HG03558 (cell line): ENCODE measurements around the gene GPR137B.

Experiments used
- ATAC-seq: cut with Tn5 transposase; IDR thresholded peaks from one replicate; pipeline ENCODE4 v1.9.1; 2021; ENCODE audit warnings: moderate number of reproducible peaks; ENCODE audit not compliant: unreplicated experiment; ENCODE audit errors: extremely low read depth

The GPR137B gene

GRCh38 chr1:236113324-236114032, 28.9 kb upstream of the GPR137B start:
- no peak for ATAC-seq

- no peak for ATAC-seq
Observed at GRCh38 chr1:236114076-236114747, 28.1 kb upstream of the GPR137B start.

- ATAC-seq: no peak
Observed at GRCh38 chr1:236117710-236118109, 24.6 kb upstream of the GPR137B start.

GRCh38 chr1:236119943-236120484, 22.3 kb upstream of the GPR137B start:
- no peak for ATAC-seq

GRCh38 chr1:236120721-236121153, 21.6 kb upstream of the GPR137B start:
- ATAC-seq: no peak

GRCh38 chr1:236122176-236122575, 20.2 kb upstream of the GPR137B start:
- peak; percentile 57 for ATAC-seq

GRCh38 chr1:236123563-236123962, 18.8 kb upstream of the GPR137B start:
- ATAC-seq: no peak

- ATAC-seq: no peak
Observed at GRCh38 chr1:236124965-236125364, 17.4 kb upstream of the GPR137B start.

GRCh38 chr1:236127045-236127444, 15.3 kb upstream of the GPR137B start:
- no peak for ATAC-seq

GRCh38 chr1:236128646-236129178, 13.6 kb upstream of the GPR137B start:
- no peak for ATAC-seq

GRCh38 chr1:236129306-236129705, 13.0 kb upstream of the GPR137B start:
- no peak for ATAC-seq

GRCh38 chr1:236130372-236130771, 12.0 kb upstream of the GPR137B start:
- ATAC-seq: no peak

GRCh38 chr1:236131916-236132315, 10.4 kb upstream of the GPR137B start:
- no peak for ATAC-seq

GRCh38 chr1:236132420-236133046, 9.8 kb upstream of the GPR137B start:
- ATAC-seq: no peak

GRCh38 chr1:236133339-236133738, 9.0 kb upstream of the GPR137B start:
- no peak for ATAC-seq

GRCh38 chr1:236133802-236134201, 8.5 kb upstream of the GPR137B start:
- ATAC-seq: no peak

- ATAC-seq: no peak
Observed at GRCh38 chr1:236137285-236137852, 5.0 kb upstream of the GPR137B start.

- no peak for ATAC-seq
Observed at GRCh38 chr1:236139495-236139894, 2.8 kb upstream of the GPR137B start.

- no peak for ATAC-seq
Observed at GRCh38 chr1:236140705-236141446, 1.5 kb upstream of the GPR137B start.
